PC-9 (cell line): Measurements from ENCODE around the gene EYA2. TPM values are rescaled to one million over a fixed set of nuclear protein-coding genes. Genes with fewer than 3 reads are reported as not detected.

Experiments used
- BruUV-seq: library from RNA; stranded (reverse); fragments of 400-500 nt; replicated peaks from 2 replicates; lab custom pipeline; 2021; lab: Mats Ljungman, UMichigan
- CTCF ChIA-PET: fragments of 300-600 bp; sonication (Branson Sonifier 250); formaldehyde crosslinking; loops from one replicate; lab custom pipeline; 2022; ENCODE audit warnings: antibody characterized with exemption; lab: Charles Lee
- POLR2A ChIA-PET: fragments of 300-600 bp; sonication (Branson Sonifier 250); formaldehyde crosslinking; loops from one replicate; lab custom pipeline; 2022; ENCODE audit warnings: antibody characterized with exemption; ENCODE audit not compliant: unreplicated experiment; lab: Charles Lee
- DNase-seq, 2 experiments: peaks; one replicate each; pipeline versions ENCODE4 v3.0.0 to v3.0.0-alpha.2; 2015 to 2022; ENCODE audit warnings: mixed read lengths in 1 of 2
- H2AFZ ChIP-seq: fragments of 200-600 bp; sonication (generic); 2 replicates; pipeline ENCODE4 v1.8.1; 2017; ENCODE audit warnings: antibody characterized with exemption
- H3F3A ChIP-seq: fragments of 200-600 bp; sonication (generic); 2 replicates; pipeline ENCODE4 v1.8.1; 2017; ENCODE audit warnings: antibody characterized with exemption, mild to moderate bottlenecking, low read depth; ENCODE audit not compliant: insufficient read depth
- H3K27ac ChIP-seq: fragments of 200-600 bp; sonication (generic); 2 replicates; pipeline ENCODE4 v1.6.1; 2016; ENCODE audit warnings: mixed run types
- H3K27me3 ChIP-seq: fragments of 200-600 bp; sonication (generic); 2 replicates; pipeline ENCODE4 v1.6.1; 2016; ENCODE audit warnings: low read depth, mixed run types; ENCODE audit not compliant: insufficient read depth
- H3K36me3 ChIP-seq: fragments of 200-600 bp; sonication (generic); 2 replicates; pipeline ENCODE4 v1.6.1; 2016; ENCODE audit warnings: low read depth, mixed run types
- H3K4me1 ChIP-seq: fragments of 200-600 bp; sonication (generic); replicated peaks from 2 replicates; pipeline ENCODE4 v1.6.1; 2016; ENCODE audit warnings: mixed run types; ENCODE audit not compliant: insufficient read depth
- H3K4me2 ChIP-seq: fragments of 200-600 bp; sonication (generic); 2 replicates; pipeline ENCODE4 v1.6.1; 2017; ENCODE audit warnings: mixed run types
- H3K4me3 ChIP-seq: fragments of 200-600 bp; sonication (generic); 2 replicates; pipeline ENCODE4 v1.6.1; 2016; ENCODE audit warnings: mixed run types
- H3K79me2 ChIP-seq: fragments of 200-600 bp; sonication (generic); 2 replicates; pipeline ENCODE4 v1.6.1; 2017; ENCODE audit warnings: low read depth, mixed run types
- H3K9me2 ChIP-seq: fragments of 200-600 bp; sonication (generic); 2 replicates; pipeline ENCODE4 v1.8.1; 2017; ENCODE audit warnings: mild to moderate bottlenecking; ENCODE audit not compliant: insufficient read depth
- H3K9me3 ChIP-seq: fragments of 200-600 bp; sonication (generic); 2 replicates; pipeline ENCODE4 v1.8.1; 2016; ENCODE audit warnings: low read depth; ENCODE audit not compliant: insufficient read depth
- H4K20me1 ChIP-seq: fragments of 200-600 bp; sonication (generic); 2 replicates; pipeline ENCODE4 v1.8.1; 2017; ENCODE audit not compliant: insufficient read depth
- CTCF ChIP-seq: fragments of 200-600 bp; sonication (generic); conservative IDR thresholded peaks from 2 replicates; pipeline ENCODE4 v1.6.1; 2017; ENCODE audit warnings: mixed run types, antibody characterized with exemption, mild to moderate bottlenecking, moderate library complexity
- EZH2 ChIP-seq: fragments of 200-600 bp; sonication (generic); IDR thresholded peaks from 2 replicates; pipeline ENCODE4 v1.8.0; 2017; ENCODE audit warnings: antibody characterized with exemption, low read depth
- intact Hi-C: fragments of 100-400 bp; cut with micrococcal nuclease; formaldehyde crosslinking; loops from one replicate; pipeline ENCODE4 v1.10.0; 2022; ENCODE audit not compliant: unreplicated experiment
- total RNA-seq: library from RNA; stranded (reverse); gene quantifications from 2 replicates; pipeline ENCODE4 v1.2.3, GENCODE V29; 2021

The EYA2 gene
- total RNA-seq, 1 experiment from 2014 or later, result not detected

GRCh38 chr20:46965477-46965876 is 70.8 kb downstream of the EYA2 start:
- H3K9me2 ChIP-seq, result no peaks in the 10 kb centered on the region
- no peaks in the 10 kb centered on the region for H3K36me3 ChIP-seq
- no peak overlapping the region for H3K4me2 ChIP-seq
- H3F3A ChIP-seq, result peaks cover 26% of the 10 kb centered on the region; the same call in 1 of the 2 replicates
- no peak for DNase-seq
- no TSS peak for BruUV-seq
- intact Hi-C loops, result no loop called here
- no peaks in the 10 kb centered on the region for H4K20me1 ChIP-seq
- H3K4me3 ChIP-seq, result no peak overlapping the region
- H3K27me3 ChIP-seq, result no peaks in the 10 kb centered on the region
- H3K4me1 ChIP-seq, result peaks cover 24% of the 10 kb centered on the region
- no peaks in the 10 kb centered on the region for H3K79me2 ChIP-seq
- ChIA-PET POLR2A (no interaction called here), CTCF (no interaction called here)
- no peaks in the 10 kb centered on the region for H3K9me3 ChIP-seq
- H3K27ac ChIP-seq, result no peak overlapping the region
- H2AFZ ChIP-seq, result no peak overlapping the region
- TF ChIP-seq CTCF, result no peak
- TF ChIP-seq EZH2, result no peak

GRCh38 chr20:46967646-46968045 is 73.0 kb downstream of the EYA2 start:
- no peak overlapping the region for H3K27ac ChIP-seq
- H3K36me3 ChIP-seq, result no peaks in the 10 kb centered on the region
- intact Hi-C loops, result no loop called here
- no peaks in the 10 kb centered on the region for H4K20me1 ChIP-seq
- BruUV-seq, result no TSS peak
- peaks cover 21% of the 10 kb centered on the region for H3K4me1 ChIP-seq
- CTCF ChIA-PET, result no interaction called here
- H3K27me3 ChIP-seq, result no peaks in the 10 kb centered on the region
- no peak overlapping the region for H3K4me3 ChIP-seq
- DNase-seq, result no peak
- POLR2A ChIA-PET, result no interaction called here
- no peak overlapping the region for H2AFZ ChIP-seq
- no peaks in the 10 kb centered on the region for H3K9me3 ChIP-seq
- H3K4me2 ChIP-seq, result no peak overlapping the region
- H3K9me2 ChIP-seq, result no peaks in the 10 kb centered on the region
- no peaks in the 10 kb centered on the region for H3K79me2 ChIP-seq
- H3F3A ChIP-seq, result peaks cover 24% of the 10 kb centered on the region; the same call in 1 of the 2 replicates
- TF ChIP-seq CTCF (no peak), EZH2 (no peak)

- H4K20me1 ChIP-seq, result no peaks in the 10 kb centered on the region
- H3K27me3 ChIP-seq, result no peaks in the 10 kb centered on the region
- H3K79me2 ChIP-seq, result no peaks in the 10 kb centered on the region
- no peak for TF ChIP-seq EZH2
- no peaks in the 10 kb centered on the region for H3K9me2 ChIP-seq
- BruUV-seq, result no TSS peak
- H3K4me1 ChIP-seq, result no peaks in the 10 kb centered on the region
- peak in 1 of 2 experiments; percentile 95 for DNase-seq
- no peak overlapping the region for H3K27ac ChIP-seq
- ChIA-PET POLR2A (interaction anchor here (0.6 kb wide), 2 partner anchors 11 to 134 kb away, joined by 5 to 9 read pairs; no protein-coding TSS in a partner anchor), CTCF (interaction anchor here (0.6 kb wide), 1 partner anchor 60 kb away, joined by 4 read pairs; no protein-coding TSS in a partner anchor)
- H3K4me2 ChIP-seq, result peak overlapping the region; percentile 5; the same call in 1 of the 2 replicates
- no peaks in the 10 kb centered on the region for H3K36me3 ChIP-seq
- H3K9me3 ChIP-seq, result no peaks in the 10 kb centered on the region
- H3K4me3 ChIP-seq, result no peak overlapping the region
- intact Hi-C loops, result no loop called here
- no peaks in the 10 kb centered on the region; the same call in 1 of the 2 replicates for H3F3A ChIP-seq
- no peak overlapping the region for H2AFZ ChIP-seq
These were observed 76.4 kb downstream of the EYA2 start for GRCh38 chr20:46970937-46971630.
